Caco-2 (cell line): Measurements from ENCODE around the gene MUC13. TPM values are rescaled to one million over a fixed set of nuclear protein-coding genes. Genes with fewer than 3 reads are reported as not detected.

Experiments used
- BruUV-seq: library from RNA; stranded (reverse); fragments of 400-500 nt; replicated peaks from 2 replicates; lab custom pipeline; 2021; lab: Mats Ljungman, UMichigan
- CTCF ChIA-PET: fragments of 300-600 bp; sonication (Branson Sonifier 250); formaldehyde crosslinking; loops from one replicate; lab custom pipeline; 2022; ENCODE audit warnings: antibody characterized with exemption; lab: Charles Lee
- POLR2A ChIA-PET: fragments of 300-600 bp; sonication (Branson Sonifier 250); formaldehyde crosslinking; loops from one replicate; lab custom pipeline; 2022; ENCODE audit warnings: antibody characterized with exemption; lab: Charles Lee
- DNase-seq, 2 experiments: peaks; one replicate each; pipeline versions ENCODE4 v3.0.0 to v3.0.0-alpha.2; 2020 to 2022
- H3K27me3 ChIP-seq: replicated peaks from 2 replicates; pipeline ENCODE4 v1.6.0; 2011; ENCODE audit warnings: low read length; ENCODE audit not compliant: control insufficient read depth, insufficient read depth
- H3K36me3 ChIP-seq: 2 replicates; pipeline ENCODE4 v1.5.1; 2011; ENCODE audit warnings: low read length; ENCODE audit not compliant: control insufficient read depth, insufficient read depth
- H3K4me1 ChIP-seq: fragments of 250-450 bp; sonication (Bioruptor Pico); 2 replicates; pipeline ENCODE4 v1.5.1; 2020; ENCODE audit warnings: mild to moderate bottlenecking
- H3K4me3 ChIP-seq: 2 replicates; pipeline ENCODE4 v1.5.1; 2011; ENCODE audit warnings: low read depth, mild to moderate bottlenecking, control low read depth, low read length
- H3K9me3 ChIP-seq: fragments of 250-450 bp; sonication (Bioruptor Pico); 2 replicates; pipeline ENCODE4 v1.5.1; 2020; ENCODE audit warnings: mild to moderate bottlenecking, moderate library complexity
- H3K27ac Mint-ChIP-seq: one replicate; pipeline ENCODE4 v1.8.0; 2022; ENCODE audit warnings: mixed read lengths; ENCODE audit not compliant: unreplicated experiment
- H3K27me3 Mint-ChIP-seq: one replicate; pipeline ENCODE4 v1.8.0; 2022; ENCODE audit warnings: mixed read lengths; ENCODE audit not compliant: insufficient read depth, unreplicated experiment
- H3K36me3 Mint-ChIP-seq: one replicate; pipeline ENCODE4 v1.8.0; 2022; ENCODE audit warnings: mild to moderate bottlenecking, mixed read lengths; ENCODE audit not compliant: insufficient read depth, unreplicated experiment
- H3K4me1 Mint-ChIP-seq: one replicate; pipeline ENCODE4 v1.8.0; 2022; ENCODE audit warnings: low read depth, mixed read lengths; ENCODE audit not compliant: unreplicated experiment
- H3K4me3 Mint-ChIP-seq: one replicate; pipeline ENCODE4 v1.8.0; 2022; ENCODE audit warnings: mild to moderate bottlenecking, moderate library complexity, mixed read lengths; ENCODE audit not compliant: unreplicated experiment
- H3K9me3 Mint-ChIP-seq: one replicate; pipeline ENCODE4 v1.8.0; 2022; ENCODE audit warnings: mixed read lengths; ENCODE audit not compliant: unreplicated experiment
- intact Hi-C: fragments of 100-400 bp; cut with micrococcal nuclease; formaldehyde crosslinking; loops from one replicate; pipeline ENCODE4 v1.10.0; 2022; ENCODE audit not compliant: unreplicated experiment
- total RNA-seq: library from RNA; stranded (reverse); gene quantifications from 2 replicates; pipeline ENCODE4 v1.2.3, GENCODE V29; 2022
- TF ChIP-seq, protein P1 (sequence below), 2 experiments: fragments of 200-600 bp in 1 of 2; IDR thresholded peaks; 1 replicate in 1 of 2; 2 replicates in 1 of 2; pipeline versions ENCODE4 v1.5.1 to v1.8.0; 2011 to 2022; ENCODE audit warnings: antibody characterized with exemption in 1 of 2, control low read depth in 1 of 2, inconsistent platforms in 1 of 2, low read depth in 1 of 2, low read length in 1 of 2, mild to moderate bottlenecking in 1 of 2, moderate library complexity in 1 of 2; ENCODE audit not compliant: insufficient read depth in 1 of 2, severe bottlenecking in 1 of 2, unreplicated experiment in 1 of 2

Gene MUC13
- total RNA-seq, 1 experiment from 2014 or later = 3.5 TPM

GRCh38 chr3:124888482-124889441 lies 45.8 kb downstream of the MUC13 start:
- H3K36me3 Mint-ChIP-seq = peaks cover 9% of the 10 kb centered on the region
- peak overlapping the region; percentile 94 for H3K4me3 Mint-ChIP-seq
- peaks cover 17% of the 10 kb centered on the region for H3K4me1 Mint-ChIP-seq
- Histone ChIP-seq H3K36me3 (no peaks in the 10 kb centered on the region), H3K4me3 (no peak overlapping the region), H3K9me3 (no peaks in the 10 kb centered on the region), H3K27me3 (no peaks in the 10 kb centered on the region), H3K4me1 (peaks cover 29% of the 10 kb centered on the region)
- peak overlapping the region; percentile 53 for H3K27ac Mint-ChIP-seq
- DNase-seq = no peak
- no peaks in the 10 kb centered on the region for H3K9me3 Mint-ChIP-seq
- intact Hi-C loops = loop anchor here (5.0 kb wide), 2 partner anchors 101 to 126 kb away; no protein-coding TSS in a partner anchor
- ChIA-PET POLR2A (no interaction called here), CTCF (interaction anchor here (2.4 kb wide), 1 partner anchor 102 kb away, joined by 5 read pairs; no protein-coding TSS in a partner anchor)
- no peaks in the 10 kb centered on the region for H3K27me3 Mint-ChIP-seq
- BruUV-seq = TSS peak; percentile 71
- TF ChIP-seq, protein P1, sequence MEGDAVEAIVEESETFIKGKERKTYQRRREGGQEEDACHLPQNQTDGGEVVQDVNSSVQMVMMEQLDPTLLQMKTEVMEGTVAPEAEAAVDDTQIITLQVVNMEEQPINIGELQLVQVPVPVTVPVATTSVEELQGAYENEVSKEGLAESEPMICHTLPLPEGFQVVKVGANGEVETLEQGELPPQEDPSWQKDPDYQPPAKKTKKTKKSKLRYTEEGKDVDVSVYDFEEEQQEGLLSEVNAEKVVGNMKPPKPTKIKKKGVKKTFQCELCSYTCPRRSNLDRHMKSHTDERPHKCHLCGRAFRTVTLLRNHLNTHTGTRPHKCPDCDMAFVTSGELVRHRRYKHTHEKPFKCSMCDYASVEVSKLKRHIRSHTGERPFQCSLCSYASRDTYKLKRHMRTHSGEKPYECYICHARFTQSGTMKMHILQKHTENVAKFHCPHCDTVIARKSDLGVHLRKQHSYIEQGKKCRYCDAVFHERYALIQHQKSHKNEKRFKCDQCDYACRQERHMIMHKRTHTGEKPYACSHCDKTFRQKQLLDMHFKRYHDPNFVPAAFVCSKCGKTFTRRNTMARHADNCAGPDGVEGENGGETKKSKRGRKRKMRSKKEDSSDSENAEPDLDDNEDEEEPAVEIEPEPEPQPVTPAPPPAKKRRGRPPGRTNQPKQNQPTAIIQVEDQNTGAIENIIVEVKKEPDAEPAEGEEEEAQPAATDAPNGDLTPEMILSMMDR (IDR thresholded peaks at IDR 0.05; ENCODE audit: insufficient read depth in 1 of 2, low read depth in 1 of 2, low read length in 1 of 2, severe bottlenecking in 1 of 2, unreplicated experiment in 1 of 2) = no peak

DNA sequence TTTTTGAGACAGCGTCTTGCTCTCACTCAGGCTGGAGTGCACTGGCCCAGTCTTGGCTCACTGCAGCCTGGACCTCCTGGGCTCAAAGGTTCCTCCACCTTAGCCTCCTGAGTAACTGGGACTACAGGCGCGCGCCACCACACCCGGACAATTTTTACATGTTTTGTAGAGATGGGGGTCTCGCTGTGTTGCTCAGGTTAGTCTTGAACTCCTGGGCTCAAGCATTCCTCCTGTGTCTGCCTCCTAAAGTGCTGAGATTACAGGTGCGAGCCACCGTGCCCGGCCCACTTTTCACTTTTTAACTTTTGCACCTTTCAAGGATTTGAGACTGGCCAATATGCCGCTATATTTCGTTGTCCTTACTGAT lies 46.6 kb downstream of the MUC13 start:
- ChIA-PET POLR2A (interaction anchor here (0.6 to 1.8 kb wide), 2 partner anchors 53 to 248 kb away, joined by 3 to 7 read pairs; no protein-coding TSS in a partner anchor), CTCF (interaction anchor here (0.6 to 1.8 kb wide), 3 partner anchors 40 to 127 kb away, joined by 3 to 8 read pairs (median 6); no protein-coding TSS in a partner anchor)
- Histone ChIP-seq H3K36me3 (no peaks in the 10 kb centered on the region), H3K4me1 (peaks cover 29% of the 10 kb centered on the region), H3K9me3 (no peaks in the 10 kb centered on the region), H3K27me3 (no peaks in the 10 kb centered on the region), H3K4me3 (peak overlapping the region; percentile 69)
- intact Hi-C loops = loop anchor here (2.0 to 5.0 kb wide), 3 partner anchors 13 to 126 kb away; no protein-coding TSS in a partner anchor
- Mint-ChIP-seq H3K4me1 (peaks cover 17% of the 10 kb centered on the region), H3K27me3 (no peaks in the 10 kb centered on the region), H3K9me3 (no peaks in the 10 kb centered on the region), H3K4me3 (peak overlapping the region; percentile 94), H3K36me3 (peaks cover 9% of the 10 kb centered on the region), H3K27ac (peak overlapping the region; percentile 53)
- no peak for DNase-seq
- TF ChIP-seq, protein P1 (IDR thresholded peaks at IDR 0.05; ENCODE audit: insufficient read depth in 1 of 2, low read depth in 1 of 2, low read length in 1 of 2, severe bottlenecking in 1 of 2, unreplicated experiment in 1 of 2) = no peak
- no TSS peak for BruUV-seq
